Measurements from ENCODE around the gene PLLP.

DNA sequence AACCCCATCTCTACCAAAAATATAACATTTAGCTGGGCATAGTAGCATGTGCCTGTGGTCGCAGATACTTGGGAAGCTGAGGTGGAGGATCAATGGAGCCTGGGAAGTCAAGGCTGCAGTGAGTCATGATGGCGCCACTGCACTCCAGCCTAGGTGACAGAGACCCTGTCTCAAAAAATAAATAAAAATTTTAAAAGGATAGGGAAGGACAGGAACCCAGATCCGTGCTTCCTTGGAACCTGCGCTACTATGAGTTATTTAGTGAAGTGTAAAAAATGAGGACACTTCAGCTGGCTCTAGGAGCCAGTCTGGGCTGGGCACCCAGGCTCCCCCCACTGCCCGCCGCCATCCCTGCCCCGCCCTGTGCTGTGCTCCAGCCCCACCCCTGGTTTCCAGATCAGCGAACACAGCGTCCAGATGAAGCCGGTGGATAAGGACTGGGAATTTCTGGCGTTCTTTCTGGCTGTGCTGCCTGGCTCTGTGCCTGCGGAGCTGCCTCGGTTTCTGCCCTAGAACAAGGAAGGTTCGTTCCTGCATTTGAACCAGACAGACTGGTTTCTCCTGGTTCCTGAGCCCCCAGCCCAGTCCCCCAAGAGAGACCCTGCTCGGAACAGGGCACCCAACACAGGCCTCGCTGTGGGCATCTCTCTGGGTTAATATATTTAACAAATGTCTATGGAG lies 18.5 kb downstream of the PLLP start:
- TF ChIP-seq POLR2A (IDR thresholded peaks at IDR 0.05): no peak
- TF ChIP-seq, protein P1, sequence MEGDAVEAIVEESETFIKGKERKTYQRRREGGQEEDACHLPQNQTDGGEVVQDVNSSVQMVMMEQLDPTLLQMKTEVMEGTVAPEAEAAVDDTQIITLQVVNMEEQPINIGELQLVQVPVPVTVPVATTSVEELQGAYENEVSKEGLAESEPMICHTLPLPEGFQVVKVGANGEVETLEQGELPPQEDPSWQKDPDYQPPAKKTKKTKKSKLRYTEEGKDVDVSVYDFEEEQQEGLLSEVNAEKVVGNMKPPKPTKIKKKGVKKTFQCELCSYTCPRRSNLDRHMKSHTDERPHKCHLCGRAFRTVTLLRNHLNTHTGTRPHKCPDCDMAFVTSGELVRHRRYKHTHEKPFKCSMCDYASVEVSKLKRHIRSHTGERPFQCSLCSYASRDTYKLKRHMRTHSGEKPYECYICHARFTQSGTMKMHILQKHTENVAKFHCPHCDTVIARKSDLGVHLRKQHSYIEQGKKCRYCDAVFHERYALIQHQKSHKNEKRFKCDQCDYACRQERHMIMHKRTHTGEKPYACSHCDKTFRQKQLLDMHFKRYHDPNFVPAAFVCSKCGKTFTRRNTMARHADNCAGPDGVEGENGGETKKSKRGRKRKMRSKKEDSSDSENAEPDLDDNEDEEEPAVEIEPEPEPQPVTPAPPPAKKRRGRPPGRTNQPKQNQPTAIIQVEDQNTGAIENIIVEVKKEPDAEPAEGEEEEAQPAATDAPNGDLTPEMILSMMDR (IDR thresholded peaks at IDR 0.05): no peak
- TF ChIP-seq POLR2AphosphoS5 (IDR thresholded peaks at IDR 0.05; ENCODE audit: insufficient read depth in 1 of 2, low read depth in 1 of 2): peak in 1 of 2 donors; percentile 13
